GM10847 (cell line): Measurements from ENCODE around the gene KCNJ6.

ENCODE experiments used
- POLR2A ChIP-seq: IDR thresholded peaks from 2 replicates; pipeline ENCODE4 v1.6.1; 2011; ENCODE audit not compliant: insufficient read length; ENCODE audit errors: extremely low read depth

Gene KCNJ6

DNA sequence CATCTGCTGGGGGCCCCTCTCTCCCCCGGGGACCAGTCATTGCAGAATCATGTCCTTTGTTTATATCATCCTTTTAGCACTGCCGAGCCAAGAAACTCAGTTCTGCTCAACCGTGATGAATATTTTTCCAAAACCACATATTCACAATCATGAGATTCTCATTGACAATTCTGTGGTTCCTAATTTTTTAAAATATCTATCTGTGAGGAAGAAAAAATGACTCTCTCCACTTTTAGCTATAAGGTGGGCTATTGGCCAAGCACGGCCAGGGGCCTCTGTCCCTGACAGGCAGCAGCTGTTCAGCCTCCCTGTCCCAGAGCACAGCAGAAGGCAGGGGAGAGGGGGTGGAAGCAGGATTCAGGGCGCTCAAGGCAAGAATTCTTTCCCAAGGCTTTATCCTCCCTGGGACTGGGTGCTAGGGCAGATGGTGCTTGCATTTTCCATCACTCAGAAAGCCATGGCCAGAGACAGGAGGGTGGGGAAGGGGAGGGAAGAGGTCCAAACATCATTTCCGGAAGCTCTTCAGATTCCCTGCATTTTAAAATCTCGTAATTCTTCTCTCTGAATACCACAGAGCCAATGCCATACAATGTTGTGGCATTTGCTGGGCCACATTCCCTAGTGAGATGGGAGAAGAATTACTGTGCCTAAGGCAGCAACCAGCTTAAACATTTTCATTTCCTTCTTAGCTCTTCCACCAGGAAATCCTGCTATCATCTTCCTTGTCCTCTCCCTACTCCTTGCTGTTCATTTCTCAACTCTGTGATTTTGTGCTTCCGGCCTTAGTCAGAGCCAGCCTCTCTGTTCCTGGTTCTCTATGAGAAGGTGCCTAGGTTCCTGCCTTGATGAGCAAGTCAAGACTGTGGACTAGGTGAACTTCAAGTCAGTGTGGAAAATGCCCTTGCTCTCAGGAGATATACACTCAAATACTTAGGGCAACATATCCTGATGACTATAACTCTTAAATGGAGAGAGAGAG is 60.3 kb downstream of the KCNJ6 start:
- no peak for TF ChIP-seq POLR2A

DNA sequence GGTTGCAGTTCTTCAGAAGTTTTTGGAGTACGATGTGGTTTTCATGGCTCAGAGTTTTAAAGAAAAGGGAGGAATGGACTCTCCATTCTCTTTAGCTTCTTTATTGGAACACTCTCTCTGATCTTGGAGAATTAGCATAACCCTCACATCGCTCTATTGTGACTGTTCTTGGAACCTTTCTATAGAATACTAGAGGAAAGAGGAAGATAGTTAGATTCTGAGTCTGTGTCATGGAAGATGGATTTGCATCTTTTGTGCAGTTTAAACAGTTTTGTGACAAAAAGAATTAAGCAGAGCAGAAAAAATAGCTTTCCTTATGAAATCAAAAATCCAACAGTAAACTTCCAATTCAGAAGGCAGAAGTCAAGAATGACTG is 61.0 kb downstream of the KCNJ6 start:
- no peak for TF ChIP-seq POLR2A

DNA sequence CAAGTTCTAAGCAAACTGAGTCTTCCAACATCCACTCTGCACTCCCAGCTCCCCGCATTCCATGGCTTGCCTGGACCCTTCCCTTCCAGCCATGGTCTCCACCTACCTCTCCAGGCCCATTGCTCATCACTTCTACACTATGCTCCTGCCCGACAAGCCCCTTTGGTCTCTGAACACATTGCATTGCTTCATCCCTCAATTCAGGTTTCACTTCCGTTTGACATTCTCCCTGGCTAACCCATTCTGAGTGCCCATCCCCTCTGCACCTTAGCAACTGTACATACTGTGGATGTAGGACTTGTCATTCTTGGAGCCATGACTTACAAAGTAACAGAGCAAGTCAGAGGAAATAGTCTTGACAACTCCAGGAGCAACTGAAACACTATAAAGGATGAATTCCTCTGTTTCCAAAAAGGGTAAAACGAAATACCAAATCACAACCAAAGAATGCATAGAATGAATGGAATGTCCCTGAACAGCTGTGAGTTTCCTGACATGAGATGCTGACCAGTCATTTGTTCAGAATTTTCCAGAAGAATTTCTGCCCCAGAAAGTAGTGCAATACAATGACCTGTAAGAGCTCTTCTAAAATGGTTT is 66.7 kb downstream of the KCNJ6 start:
- TF ChIP-seq POLR2A = no peak

DNA sequence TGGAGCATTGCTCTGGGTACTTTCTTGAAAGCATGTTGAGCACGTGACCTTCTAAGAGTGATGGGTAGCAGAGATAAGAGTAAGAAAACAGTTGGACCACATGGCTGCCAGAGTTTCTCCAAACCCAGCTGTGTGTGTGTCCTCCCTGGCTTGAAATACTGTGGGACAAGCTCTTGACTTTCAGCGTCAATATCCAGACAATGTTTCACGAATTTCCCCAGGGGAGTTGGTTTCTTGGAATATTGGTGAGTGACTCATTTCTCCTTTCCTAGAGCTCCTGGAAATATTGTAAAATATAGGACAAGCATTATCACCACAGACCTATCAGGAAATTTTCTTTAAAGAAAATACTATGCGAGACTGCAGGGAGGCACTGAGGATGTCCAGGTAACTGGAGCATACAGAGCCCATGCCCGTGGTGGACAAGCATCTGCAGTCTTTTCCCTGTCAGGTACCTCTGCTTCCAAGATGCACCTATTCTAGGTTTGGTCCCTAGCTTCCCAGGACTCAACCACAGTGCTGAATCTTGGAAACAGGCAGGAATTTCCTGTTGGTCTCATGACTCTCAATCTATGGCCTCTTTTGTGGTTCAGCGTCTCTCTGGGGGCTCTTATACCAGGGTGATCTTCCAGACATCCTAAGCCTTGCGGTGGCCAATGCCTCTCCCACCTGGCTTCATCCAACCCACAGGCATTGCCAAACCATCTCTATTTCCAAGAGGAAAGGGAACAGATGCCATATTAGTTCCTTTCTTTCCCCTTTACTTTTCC is 67.4 kb downstream of the KCNJ6 start:
- TF ChIP-seq POLR2A = no peak

DNA sequence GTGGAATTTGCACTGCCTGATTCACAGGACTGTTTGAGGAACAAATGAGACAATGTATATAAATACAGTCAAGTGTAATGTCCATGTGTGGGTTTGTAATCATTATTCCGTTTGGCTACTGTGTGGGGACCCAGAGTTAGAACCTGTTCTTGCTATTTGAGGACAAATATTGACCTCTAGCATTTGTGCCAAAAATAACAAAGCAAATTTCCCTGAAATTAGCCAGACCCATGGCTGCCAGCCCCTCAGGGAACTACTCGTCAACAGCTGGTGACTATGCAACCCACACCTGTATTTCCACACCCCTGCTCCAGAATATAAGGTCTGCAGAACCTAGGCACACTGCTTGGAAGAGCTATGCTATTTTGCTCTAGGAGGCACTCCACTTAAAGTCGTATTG is 70.7 kb downstream of the KCNJ6 start:
- no peak for TF ChIP-seq POLR2A

DNA sequence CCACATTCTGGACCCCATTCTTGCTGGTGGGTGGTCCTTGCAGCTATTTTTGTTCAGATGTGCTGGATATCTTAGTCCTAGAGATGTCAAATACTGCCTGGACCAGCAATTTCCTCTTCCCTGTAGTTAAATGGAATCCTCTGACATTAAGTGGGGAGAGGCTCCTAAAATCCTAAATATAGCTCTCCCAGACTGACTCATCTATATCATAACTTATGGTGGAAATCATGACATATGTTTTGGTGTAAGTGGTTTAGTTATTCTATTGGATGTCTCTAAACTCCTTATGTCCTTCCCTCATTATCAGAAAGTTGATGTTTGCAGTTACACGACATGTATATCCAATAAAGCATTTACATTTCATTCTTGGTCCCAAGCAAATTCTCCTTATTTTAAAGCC is 73.1 kb downstream of the KCNJ6 start:
- no peak for TF ChIP-seq POLR2A

DNA sequence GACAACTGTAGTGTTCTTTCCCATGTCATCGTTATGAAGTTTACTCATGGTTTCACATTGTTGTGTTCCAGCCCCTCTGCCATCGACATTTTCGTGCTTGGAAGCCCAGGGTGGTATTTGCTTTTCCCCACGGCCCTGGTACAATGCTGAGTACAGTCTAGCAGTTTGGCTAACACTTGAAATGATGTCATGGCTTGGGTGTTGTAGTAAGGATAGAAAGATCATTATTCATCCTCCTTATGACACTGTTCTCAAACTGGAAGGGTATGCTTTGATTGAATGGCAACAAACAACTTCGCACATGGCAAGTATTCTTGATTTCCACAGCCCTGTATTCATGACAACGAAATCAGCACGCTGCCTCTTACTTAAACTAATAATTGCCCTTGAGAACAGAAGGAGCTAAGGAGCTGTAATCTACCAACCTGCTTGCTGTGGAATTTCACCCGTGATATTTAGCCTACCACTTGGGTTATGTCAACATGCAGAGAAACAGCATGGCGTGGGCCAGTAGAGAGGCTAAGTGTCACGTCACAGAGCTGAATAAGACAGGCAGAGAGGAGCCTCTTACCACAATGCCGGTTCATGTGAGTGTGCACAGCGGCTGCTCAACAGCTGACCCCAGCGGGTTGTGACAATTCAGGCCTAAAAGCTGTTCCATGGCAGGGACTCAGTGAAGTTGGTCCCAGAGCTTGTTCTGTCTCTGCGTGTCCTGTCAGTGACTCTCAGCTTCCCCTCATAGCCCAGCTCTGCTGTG is 73.9 kb downstream of the KCNJ6 start:
- TF ChIP-seq POLR2A = no peak

DNA sequence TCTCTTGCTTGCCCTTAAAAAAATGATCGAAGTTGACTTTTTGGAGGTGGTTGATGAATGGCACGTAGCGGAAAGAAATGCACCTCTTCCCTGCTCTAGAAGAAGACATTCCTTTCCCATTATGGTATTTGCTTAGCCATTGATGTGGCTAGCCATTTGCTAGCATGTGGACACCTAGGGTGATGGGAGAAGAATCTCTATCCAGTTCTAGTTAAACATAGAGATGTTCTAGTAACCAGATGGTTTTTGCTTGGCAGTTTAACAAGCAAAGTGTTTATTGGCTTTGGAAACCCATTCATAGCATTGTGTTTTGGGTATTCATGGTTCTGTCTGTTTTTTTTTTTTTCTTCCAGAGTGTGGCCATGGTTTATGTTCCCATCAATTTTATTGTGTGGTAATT is 78.9 kb downstream of the KCNJ6 start:
- no peak for TF ChIP-seq POLR2A

DNA sequence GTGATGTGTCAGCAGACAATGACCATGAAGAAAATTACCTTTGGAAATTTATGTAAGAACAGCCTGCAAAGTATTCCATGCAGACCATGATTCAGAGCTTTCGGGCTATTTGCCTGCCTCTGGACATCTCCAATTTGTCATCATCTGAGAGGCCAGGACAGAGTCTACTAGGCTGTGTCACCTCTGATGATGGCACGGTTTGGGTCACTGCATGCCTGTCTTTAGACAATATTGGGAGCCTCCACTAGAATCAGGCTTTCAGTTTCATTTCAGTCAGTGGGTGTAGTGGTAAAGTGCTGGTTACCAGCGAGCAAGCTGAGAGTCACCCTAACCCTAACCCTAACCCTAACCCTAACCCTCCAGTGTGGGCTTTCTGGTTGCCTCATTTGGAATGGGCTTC is 80.8 kb downstream of the KCNJ6 start:
- no peak for TF ChIP-seq POLR2A

DNA sequence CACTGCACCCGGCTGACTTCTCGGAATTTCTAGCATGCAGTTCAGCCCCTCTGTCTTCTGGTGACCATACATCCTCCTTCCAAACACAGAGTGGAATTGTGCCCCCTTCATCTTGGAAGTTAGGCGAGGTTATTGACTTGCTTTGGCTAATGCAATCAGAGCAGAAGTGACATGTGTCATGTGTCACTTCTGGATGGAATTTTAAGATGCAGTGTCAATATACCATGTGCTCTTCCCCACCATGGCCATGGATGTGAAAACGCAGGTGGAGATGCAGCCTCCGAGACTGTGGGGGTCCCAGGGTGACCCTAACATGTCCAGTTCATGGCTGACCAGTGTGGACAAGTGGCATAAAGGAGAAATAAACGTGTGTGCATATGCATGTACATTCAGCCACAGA is 83.0 kb downstream of the KCNJ6 start:
- TF ChIP-seq POLR2A = no peak

DNA sequence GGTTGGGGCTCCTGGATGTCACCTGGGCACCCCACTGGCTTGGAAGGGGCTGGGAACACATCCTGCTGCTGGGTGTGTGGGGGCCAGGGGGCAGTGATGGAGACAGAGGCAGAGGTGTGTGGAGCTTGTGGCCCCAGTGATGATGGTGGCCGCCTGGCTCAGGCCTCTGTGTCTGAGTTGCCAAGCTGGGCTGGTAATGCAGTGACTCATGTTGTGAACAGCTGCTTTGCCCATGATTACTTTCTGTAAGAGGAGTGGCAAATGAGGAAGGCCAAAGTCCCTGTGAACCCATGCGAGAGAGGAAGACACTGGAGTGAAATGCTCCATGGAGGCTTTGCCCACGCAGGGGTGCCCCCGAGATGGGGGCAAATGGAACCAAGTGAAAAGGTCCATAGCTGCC is 86.8 kb downstream of the KCNJ6 start:
- TF ChIP-seq POLR2A = no peak

DNA sequence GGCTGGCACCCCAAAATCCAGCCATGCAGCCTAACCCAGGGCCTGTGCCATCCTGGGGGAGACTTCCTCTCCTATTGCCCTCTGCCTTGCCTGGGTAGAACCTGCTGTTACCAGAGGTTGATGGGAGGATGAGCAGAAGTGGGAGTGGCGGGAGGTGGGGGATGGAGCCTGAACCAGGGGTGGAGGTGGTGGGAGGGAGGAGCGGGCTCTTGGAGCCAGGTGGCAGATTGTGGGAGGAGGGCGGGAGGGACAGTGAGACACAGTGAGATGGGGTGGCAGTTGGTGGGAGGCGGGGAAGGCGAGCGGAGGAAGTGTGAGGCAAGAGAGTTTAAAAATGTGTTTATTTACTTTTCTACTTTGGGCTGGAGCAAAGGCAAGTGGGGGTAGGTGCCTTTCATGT is 87.3 kb downstream of the KCNJ6 start:
- TF ChIP-seq POLR2A = no peak

DNA sequence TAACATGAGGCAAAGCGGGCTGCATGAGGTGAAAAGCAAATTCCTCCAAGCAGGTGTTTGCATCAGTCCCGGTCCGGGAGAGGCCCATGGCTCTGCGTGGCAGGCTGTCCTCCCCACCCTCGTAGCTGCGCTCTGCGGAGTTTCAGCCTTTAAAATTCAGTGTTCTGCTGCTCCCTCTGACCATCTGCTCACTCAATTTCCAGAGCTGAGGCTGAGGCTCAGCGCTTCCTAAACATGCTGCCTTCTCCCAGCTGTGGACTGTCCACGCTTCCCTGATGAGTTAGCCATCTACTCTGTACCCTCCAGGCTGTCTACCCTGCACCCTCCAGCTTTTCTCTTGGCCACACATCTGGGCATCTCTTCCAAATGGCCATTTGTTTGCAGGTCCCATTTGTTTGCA is 87.7 kb downstream of the KCNJ6 start:
- TF ChIP-seq POLR2A = no peak

DNA sequence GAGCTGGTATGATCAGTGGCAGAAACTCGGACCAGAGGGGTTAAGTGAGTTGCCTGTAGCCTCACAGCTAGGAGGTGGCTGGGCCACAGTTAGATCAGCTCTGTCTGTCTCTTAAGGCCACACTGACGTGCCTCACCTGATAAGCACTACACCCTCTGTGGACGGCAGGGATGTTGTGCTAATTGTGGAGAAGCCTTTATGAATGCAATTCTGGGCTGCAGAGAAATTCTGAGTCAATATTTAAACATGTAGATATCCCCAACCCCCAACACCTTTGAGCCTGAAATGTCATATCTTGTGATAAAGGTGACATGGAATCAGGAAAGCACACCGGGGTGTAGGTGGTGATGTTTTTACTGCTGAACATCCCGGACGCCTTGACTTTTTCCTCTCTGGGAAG is 88.3 kb downstream of the KCNJ6 start:
- no peak for TF ChIP-seq POLR2A

DNA sequence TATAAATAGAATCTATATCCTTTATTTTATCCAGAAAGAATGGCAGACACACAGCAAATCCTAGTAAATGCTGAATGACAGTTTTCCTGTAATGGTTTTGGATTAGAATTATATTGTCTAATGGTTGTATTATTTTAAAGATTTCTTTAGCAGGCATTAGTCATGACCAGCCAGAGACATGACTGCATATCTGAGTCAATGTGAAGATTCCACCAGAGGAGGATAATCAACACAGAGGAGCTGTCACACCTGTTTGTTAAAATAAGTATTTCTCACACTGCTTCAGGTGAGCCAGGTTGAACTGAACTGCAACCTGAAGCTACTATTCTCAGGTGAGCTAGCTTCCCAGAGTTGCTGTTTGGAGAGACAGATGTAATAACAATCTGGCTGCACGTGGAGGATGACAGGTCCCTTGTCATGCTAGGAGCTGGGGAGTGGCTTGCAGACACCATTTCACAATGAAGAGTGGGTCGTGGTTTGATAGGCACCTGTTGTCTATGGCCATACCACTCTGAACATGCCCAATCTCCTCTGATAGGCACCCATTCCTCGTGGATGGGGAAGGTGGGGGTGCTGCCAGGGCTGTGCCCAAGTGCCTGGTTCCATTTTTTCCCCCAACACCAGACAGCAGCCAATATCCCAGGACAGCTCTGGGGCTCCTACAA is 94.3 kb downstream of the KCNJ6 start:
- TF ChIP-seq POLR2A = no peak

DNA sequence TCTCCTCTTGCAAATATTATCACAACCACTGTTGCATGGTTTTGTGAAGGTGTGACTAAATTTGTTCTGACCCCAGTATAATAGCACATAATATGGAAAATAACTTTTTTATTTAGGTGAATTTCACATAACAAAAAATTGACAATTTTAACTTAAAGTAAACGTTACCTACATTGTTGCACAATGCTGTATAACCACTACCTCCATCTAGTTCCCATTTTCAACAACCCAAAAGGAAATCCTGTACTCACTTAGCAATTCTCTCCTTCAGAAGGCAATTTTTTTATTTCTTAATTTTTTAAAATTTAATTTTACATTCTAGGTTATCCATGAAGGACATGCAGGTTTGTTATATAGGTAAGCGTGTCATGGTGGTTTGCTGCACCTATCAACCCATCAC is 95.2 kb downstream of the KCNJ6 start:
- TF ChIP-seq POLR2A = no peak
